GM19372 (cell line): ENCODE results near the gene CHMP1B.
"Not testable (repeated sequence)": the region's sequence is repeated elsewhere in the genome, so short reads cannot be mapped to it uniquely, and the experiment has no call there.

Experiments used
- ATAC-seq: cut with Tn5 transposase; IDR thresholded peaks from one replicate; pipeline ENCODE4 v1.9.1; 2021; ENCODE audit warnings: mild to moderate bottlenecking, low read depth, moderate library complexity; ENCODE audit not compliant: unreplicated experiment

CHMP1B gene

DNA sequence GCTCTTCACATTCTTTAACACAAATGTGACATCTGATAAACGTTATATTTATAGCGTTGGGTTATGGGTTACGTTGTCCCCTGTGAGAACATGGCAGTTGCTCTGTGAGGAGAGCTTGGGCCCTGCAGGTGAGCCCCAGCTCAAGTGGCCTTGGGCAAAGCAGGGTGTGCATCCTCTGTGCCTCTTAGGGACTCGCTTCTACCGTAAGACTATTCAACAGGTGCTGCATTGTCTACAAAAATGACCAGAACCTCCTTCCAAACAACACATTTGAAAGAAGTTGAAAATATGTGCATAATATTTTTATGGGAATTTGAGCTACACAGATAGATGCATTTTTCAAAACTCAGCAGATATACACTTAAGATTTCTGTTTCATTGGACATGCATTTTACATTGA is 16.4 kb upstream of the CHMP1B start:
- no peak for ATAC-seq

DNA sequence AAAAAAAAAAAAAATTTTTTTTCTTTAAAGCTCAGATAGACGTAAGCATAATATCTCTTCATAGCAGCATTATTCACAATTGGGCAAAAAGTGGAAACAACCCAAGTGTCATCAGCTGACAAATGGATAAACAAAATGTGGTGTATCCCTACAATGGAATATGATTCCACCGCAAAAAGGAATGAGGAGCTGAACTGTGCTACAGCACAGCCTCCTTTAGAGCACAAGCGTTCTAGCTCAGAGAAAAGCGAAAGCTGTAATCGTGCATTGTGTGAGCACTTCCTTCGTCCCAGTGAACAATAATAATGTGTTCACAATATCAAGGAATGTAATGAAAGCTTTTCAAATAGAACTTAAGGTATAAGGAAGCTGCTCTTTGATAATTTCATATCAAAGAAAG is 11.7 kb upstream of the CHMP1B start:
- ATAC-seq, result no peak

DNA sequence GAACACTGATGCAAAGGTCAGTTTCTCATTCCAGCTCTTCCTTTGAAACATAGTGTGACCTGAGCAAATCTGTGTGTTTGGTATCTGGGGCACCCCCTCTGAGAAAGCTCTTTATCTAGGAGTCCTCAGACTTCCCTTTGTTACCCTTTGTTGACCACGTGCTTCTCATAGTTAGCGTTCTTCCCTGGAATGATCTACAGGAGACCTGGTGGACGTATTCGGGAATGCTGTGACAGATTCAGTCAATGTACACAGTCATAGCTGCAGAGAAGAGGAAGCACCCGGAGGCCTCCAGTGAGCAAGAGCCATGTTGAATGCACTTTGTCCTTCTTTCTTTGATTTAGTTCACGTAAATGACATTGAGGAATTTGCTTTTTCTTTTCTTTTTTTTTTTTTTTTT is 10.7 kb upstream of the CHMP1B start:
- no peak for ATAC-seq

DNA sequence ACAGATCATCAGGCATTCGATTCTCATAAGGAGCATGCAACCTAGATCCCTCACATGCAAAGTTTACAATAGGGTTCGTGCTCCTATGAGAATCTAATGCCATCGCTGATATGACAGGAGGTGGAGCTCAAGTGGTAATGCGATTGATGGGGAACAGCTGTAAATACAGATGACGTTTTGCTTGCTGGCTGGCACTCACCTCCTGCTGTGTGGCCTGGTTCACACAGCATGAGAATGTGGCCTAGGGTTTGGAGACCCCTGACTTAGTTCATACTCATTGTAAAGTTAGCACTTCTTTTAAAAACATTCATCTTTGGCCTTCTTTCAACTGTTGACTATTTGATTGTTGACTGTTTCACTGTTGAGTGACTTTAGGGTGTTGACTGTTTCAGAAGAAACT is 8.7 kb upstream of the CHMP1B start:
- ATAC-seq, result no peak

DNA sequence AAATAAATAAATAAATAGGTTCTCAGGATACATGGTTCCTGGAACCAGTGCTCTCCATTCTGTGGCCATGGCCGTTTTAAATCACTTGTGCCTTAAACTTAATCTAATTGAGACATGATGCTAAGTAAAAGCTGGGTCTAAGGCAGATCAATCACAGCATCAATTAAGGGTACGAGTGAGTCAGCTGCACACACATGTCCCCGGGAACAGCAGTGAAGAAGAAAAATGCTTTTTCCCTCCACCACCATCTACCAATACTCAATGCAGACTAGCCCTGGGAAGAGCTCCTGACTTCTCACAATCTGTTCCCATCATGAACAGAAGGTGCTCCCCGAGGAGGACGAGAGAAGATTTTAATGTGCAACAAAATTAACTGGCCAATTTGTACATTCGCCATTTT is 6.8 kb upstream of the CHMP1B start:
- no peak for ATAC-seq

DNA sequence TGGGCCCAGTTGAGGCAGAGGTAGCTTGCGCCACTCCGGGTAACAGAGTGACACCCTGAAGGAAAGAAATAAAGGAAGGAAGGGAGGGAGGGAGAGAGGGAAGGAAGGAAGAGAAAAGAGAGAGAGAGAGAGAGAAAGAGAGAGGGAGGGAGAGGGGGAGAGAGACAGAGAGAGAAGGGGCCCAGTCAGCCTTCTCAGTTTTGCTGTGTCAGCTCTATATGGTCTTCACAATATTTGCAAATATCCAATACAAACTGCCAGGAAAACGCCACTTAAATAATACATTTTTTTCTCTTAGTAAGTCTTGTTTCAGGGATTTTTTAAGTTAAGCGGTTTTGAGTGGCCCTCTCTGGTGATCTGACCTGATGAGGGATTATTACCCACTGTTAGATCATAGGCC is 5.6 kb upstream of the CHMP1B start:
- no peak for ATAC-seq

DNA sequence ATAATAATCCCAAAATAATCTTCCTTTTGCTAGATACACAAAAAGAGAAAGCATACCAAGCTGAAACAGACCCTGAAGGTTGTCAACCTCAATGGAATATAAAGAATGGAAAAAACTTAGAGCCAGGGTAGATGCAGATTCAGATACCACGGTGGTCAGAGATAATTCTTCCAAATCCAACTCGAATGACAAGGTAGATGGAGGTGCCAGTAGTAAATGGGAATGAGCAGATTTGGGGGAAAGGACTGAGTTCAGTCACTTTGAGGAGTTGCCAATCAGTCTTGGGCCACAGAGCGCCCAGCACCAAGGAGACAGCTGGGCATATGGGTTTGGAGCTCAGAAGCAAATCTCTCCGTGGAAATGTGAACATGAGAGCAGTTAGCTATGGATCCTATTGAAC is 3.4 kb upstream of the CHMP1B start:
- no peak for ATAC-seq

DNA sequence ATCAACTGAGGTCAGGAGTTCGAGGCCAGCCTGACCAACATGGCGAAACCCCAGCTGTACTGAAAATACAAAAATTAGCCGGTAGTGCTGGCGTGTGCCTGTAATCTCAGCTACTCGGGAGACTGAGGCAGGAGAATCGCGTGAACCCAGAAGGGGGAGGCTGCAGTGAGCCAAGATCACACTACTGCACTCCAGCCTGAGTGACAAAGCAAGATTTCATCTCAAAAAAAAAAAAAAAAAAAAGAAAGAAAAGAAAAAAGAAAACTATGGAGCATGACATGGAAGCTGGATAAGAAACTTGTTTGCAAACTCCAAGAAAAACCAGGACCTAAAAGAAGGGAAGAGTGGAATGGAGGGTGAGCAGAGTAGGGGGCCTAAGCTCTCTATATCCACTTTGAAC is 1.9 kb upstream of the CHMP1B start:
- no peak for ATAC-seq

DNA sequence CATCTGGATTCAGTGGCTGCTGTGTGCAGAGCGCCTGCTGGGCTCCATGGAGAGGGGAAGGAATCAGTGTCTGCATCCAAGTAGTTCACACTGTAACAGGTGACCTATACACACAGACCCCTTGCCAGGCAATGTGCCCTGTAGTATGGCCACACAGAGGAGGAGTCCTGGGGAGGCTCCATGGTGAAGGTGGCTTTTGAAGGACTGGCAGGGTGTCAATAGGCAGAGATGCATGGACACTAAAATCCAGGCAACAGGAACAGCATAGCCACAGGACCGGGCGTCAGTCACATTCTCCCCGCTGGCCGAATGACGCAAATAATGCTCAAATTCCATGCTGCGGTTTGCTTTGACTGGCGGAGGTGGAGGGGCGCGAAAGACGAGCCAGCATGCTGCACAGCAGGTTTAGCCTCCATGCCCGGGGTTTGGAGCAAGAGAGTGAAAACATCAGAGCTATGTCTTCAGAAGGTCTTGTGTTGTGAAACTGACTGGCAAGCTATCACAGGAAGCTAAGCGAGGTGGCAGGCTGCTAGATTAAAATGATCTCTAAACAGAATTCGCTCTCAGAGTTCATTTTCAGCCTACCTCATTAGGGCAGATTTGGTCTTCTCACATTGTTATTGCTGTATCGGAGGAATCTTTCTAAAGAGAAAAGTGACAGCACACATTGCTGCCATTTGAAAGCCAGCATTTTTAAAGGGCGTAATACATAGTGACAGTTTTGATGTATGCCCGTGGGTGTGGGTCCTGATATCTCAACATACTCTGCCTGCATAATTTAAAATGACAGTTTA is 1.2 kb upstream of the CHMP1B start:
- ATAC-seq, result no peak

DNA sequence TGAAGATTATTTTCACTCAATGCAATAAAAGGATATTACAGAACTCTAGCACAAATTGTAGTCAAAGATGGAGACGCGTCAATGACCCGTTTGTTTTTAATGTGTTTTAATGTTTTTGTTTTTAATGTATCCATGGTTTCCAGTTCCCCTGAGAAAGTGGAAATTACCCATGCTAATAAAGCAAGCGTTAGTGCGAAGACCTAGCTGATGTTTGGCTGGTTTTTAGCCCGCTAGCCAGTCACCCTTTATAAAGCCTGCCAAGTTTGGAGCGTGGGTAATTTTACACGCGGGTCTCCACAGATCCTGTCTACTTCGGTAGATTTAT is 430 bp upstream of the CHMP1B start:
- peak; percentile 38 for ATAC-seq

DNA sequence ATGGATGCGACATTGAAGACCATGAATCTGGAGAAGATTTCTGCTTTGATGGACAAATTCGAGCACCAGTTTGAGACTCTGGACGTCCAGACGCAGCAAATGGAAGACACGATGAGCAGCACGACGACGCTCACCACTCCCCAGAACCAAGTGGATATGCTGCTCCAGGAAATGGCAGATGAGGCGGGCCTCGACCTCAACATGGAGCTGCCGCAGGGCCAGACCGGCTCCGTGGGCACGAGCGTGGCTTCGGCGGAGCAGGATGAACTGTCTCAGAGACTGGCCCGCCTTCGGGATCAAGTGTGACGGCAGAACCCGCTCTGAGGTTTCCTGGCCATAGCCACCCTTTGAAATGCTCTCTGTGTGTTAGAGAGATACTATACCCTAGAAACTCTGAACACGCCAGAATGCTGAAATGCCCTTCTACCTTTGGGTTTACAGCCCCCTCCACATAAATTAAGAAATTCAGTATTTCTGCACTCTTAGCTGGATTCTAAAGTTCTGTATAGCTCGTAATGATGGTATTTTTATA is 659 bp downstream of the CHMP1B start:
- ATAC-seq, result no peak

DNA sequence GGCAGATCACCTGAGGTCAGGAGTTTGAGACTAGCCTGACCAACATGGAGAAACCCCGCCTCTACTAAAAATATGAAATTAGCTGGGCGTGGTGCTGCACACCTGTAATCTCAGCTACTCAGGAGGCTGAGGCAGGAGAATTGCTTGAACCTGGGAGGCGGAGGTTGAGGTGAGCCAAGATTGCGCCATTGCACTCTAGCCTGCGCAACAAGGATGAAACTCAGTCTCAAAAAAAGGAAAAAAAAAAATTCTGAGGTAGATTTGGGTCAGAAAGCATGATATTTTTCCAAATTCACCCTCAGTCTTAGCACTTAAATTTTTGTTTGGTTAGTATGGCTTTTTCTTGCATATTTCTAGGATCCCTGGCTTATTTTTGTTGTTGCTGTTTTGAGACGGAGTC is 3.3 kb downstream of the CHMP1B start:
- not testable (repeated sequence) for ATAC-seq

DNA sequence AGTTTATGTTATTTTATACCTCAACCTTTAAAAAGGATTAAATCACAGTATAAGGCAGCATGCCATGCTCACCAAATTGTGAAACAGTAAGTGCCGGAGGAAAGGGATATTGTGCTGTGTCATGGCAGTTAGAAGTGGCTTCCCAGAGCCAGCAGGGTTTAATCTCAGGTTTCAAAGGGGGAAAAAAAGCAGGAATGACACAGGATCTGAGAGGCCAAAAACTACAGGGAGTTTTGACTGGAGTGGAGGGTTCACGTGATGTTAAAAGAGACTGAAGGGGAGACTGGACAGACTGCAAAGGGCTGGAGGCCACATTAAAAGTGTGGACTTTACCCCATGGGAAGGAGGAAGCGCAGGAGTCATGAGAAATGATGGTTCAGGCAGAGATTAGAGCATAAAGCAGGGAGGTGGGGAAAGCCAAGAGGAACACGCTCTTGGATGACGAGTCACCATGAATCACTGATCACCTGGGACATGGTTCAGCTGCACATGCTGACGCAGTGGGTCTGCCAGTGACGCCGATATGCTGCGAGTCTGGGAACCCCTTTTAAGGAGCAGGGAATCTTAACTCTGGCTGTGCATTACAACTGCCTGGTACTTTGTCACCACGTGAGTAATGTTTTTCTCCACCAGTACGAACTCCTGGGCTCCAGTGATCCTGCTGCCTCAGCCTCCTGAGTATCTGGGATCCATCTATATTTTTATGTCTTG is 6.1 kb downstream of the CHMP1B start:
- ATAC-seq, result no peak

DNA sequence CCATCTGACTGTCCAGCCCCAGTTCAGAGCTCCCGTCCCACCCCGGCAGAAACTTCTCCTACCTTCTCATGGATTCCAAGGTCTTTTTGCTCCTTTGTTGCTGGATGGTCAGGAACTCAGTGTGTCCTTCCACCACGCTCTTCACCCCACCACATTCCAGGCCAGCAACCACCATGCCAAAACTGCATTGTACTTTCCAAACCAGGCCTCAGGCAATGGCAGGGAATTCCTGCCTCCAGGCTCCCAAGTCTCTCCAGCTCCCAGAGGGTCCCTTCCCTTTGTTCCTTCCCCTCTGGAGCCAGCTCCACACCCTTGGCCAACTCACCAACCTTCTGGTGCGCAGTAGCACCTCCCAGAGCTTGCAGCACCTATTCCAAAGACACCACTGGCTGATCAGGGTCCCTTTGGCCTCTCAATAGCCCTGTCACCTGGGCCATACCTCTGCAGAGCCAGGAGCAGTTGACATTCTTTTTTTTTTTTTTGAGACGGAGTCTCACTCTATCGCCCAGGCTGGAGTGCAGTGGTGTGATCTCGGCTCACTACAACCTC is 8.1 kb downstream of the CHMP1B start:
- ATAC-seq, result no peak

DNA sequence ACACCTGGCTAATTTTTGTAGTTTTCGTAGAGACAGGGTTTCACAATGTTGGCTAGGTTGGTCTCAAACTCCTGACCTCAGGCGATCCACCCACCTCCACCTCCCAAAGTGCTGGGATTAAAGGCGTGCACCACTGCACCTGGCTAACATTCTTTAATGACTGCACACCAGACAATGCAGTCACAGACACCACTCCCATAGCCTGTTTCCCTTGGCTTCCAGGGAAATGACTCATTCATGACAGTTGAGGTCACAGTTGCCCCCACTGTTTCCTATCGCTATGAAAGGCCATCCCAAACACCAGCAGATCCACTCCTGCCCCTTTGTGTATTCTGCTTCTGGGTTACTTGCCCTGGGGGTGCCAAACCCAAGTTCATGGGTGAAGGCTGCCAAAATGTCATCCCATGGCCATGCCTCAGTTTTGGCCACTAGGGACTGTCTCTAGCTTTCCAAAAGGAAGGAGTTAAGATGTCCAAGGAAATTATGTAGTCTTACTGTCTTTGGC is 8.7 kb downstream of the CHMP1B start:
- no peak for ATAC-seq

DNA sequence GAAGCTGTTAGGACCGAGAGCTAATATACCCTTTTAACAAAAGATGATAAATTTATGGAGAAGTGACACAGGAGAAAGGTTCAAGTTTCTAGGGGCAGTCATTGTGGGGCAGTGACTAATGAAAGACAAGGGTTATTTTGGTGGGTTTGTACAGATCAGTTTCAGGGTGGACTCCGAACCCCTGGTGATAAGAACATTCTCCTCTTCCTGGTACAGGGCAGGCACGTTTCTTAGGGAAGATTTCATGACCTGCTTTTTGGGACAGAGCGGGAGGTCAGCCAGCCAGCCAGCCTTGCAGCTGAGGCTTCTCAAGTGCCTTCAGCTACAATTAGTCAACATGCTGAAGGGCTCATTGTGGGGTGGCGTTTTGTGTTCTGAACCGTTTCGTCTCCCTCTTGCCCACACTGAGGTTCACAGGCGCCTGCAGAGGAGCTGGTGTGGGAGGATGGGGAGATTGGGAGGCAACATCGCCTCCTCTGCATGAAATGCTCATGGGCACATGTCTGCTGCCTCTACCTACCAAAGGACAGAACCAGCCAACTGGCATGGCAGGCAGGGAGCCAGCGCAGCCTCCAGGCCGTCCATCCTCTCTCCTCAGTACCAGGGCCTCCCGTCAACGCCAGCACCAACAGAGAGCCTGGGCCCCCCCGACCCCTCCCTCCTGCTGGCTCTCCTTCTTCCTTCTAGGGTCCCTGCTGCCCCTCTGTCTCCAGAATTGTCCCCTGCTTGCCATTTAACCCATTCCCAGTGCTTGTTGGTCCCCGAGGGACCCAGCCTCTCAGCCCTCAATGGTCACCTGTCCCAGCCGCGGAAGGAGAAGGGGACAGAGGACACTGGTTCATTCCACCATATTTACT is 9.6 kb downstream of the CHMP1B start:
- no peak for ATAC-seq

DNA sequence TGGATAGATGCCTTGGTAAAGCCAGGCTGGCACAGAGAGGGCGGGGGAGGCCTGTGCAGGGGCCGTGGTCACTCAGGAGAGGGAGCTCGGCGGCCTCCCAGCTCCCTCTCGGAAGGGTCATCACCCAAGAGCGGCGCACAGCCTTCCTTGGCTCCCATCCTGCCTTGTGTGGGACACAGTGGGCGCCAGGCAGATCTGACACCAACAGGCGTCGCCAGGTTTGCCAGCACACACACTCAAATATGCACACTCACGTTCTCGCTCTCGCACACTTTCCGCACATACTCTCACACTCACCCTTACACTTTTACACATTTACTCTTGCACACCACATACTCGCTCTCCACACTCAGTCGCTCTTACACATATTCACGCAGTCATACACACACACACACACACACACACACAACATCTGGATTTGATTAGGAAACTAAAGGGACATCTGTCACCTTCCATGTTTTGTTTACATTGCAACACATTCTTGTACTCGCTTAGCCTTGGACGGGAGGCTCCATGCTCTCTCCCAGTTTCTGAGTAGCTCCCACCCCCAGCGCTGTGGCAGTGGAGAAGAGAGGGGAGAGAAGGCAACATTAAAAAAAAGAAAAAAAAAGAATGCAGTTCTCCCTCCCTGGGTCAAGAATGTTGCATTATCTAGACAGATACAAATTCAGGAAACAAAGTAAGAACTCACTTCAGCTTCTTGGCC is 10.5 kb downstream of the CHMP1B start:
- ATAC-seq, result no peak

DNA sequence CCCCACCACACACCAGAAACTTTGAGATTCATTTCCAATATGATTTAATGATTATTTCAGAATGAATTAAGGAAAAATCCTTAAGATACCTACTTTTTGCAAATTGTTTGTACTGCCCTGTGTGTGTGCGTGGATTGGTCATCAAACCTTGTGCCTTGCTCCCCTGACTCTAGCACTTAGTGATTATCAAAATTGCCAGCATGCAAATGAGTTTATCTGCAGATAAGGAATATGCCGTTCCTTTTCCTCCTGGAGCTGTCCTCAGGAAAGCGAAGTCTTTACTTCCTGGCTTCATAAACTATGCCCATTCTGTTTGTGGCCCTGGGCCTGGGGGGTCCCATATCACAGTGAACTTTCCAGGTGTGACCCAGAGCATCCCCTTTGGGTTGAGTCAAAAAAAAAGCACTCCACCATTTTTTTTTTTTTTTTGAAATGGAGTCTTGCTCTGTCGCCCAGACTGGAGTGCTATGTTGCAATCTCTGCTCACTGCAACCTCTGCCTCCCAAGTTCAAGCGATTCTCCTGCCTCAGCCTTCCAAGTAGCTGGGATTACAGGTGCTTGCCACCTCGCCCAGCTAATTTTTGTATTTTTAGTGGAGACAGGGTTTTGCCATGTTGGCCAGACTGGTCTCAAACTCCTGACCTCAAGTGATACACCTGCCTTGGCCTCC is 11.4 kb downstream of the CHMP1B start:
- ATAC-seq, result no peak

DNA sequence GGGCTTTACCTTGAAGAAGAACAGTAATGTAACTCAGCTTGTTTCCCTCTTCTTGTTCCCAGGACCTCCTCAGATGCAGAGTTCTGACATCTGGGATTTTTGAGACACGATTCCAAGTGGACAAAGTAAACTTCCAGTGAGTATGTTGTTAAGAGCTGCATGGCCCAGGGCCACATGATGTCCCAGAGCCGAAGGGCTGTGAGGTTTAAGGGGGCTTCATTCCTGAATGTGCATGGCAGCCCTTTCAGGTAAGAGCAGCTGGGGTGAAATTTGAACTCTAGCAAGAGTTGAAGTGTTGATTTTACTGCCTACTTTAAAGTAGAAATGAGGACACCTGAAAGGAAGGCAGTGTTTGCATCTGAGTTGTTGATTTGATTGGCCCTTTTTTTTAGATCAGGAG is 13.3 kb downstream of the CHMP1B start:
- ATAC-seq, result no peak

DNA sequence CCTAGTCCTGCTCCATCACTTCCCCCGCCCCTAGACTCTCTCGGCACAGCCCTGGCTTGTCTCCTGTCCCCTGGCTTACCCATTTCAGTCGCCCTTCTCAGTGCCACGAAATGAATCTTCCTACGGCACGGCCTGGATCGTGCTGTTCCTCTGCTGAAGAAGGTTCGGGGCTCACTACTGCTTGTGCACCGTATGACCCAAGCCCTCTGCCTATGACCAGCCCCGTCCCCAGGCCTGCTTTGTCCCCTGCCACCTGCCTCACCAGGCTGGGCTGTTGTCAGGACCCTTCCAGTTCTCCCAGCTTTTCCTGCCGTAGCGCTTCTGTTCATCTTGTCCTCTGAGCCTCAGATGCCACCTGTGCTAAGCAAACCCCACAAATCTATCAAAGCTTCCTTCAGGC is 13.9 kb downstream of the CHMP1B start:
- no peak for ATAC-seq
